H9 (cell line): ENCODE results near the gene C6orf52. TPM values are rescaled to one million over a fixed set of nuclear protein-coding genes. Genes with fewer than 3 reads are reported as not detected.

ENCODE experiments used
- DNase-seq: peaks from one replicate; pipeline ENCODE4 v3.0.0-alpha.2; 2017
- H2AFZ ChIP-seq: one replicate; pipeline ENCODE4 v1.6.1; 2013; ENCODE audit warnings: mild to moderate bottlenecking, low read length, control low read depth, moderate library complexity
- H2AK5ac ChIP-seq: 2 replicates; pipeline ENCODE4 v1.6.1; 2013; ENCODE audit warnings: low read length, control low read depth, mixed read lengths; ENCODE audit not compliant: insufficient read length
- H2BK120ac ChIP-seq: one replicate; pipeline ENCODE4 v1.6.1; 2013; ENCODE audit warnings: low read depth, mild to moderate bottlenecking, low read length, control low read depth, inconsistent platforms; ENCODE audit not compliant: poor library complexity, severe bottlenecking
- H2BK12ac ChIP-seq: 2 replicates; pipeline ENCODE4 v1.6.1; 2013; ENCODE audit warnings: low read length, control low read depth, mixed read lengths, low read depth; ENCODE audit not compliant: insufficient read length
- H2BK15ac ChIP-seq: 2 replicates; pipeline ENCODE4 v1.6.1; 2013; ENCODE audit warnings: low read depth, low read length, control low read depth
- H2BK20ac ChIP-seq: one replicate; pipeline ENCODE4 v1.6.1; 2013; ENCODE audit warnings: low read depth, mild to moderate bottlenecking, low read length, control low read depth, inconsistent platforms; ENCODE audit not compliant: poor library complexity, severe bottlenecking
- H2BK5ac ChIP-seq: 2 replicates; pipeline ENCODE4 v1.6.1; 2013; ENCODE audit warnings: low read length, control low read depth, mixed read lengths; ENCODE audit not compliant: insufficient read length
- H3K14ac ChIP-seq: 2 replicates; pipeline ENCODE4 v1.6.1; 2013; ENCODE audit warnings: low read length, control low read depth; ENCODE audit not compliant: insufficient read depth
- H3K18ac ChIP-seq: 2 replicates; pipeline ENCODE4 v1.6.1; 2013; ENCODE audit warnings: low read depth, mild to moderate bottlenecking, mixed read lengths, low read length, control low read depth; ENCODE audit not compliant: insufficient read length
- H3K23ac ChIP-seq: 2 replicates; pipeline ENCODE4 v1.6.1; 2013; ENCODE audit warnings: low read length, control low read depth, mixed read lengths, low read depth; ENCODE audit not compliant: insufficient read length
- H3K23me2 ChIP-seq: 2 replicates; pipeline ENCODE4 v1.6.1; 2013; ENCODE audit warnings: low read depth, mild to moderate bottlenecking, mixed read lengths, low read length, control low read depth; ENCODE audit not compliant: insufficient read length, poor library complexity, severe bottlenecking
- H3K27ac ChIP-seq: 2 replicates; pipeline ENCODE4 v1.5.1; 2013; ENCODE audit warnings: low read length, control low read depth, mixed read lengths, low read depth; ENCODE audit not compliant: insufficient read length
- H3K27me3 ChIP-seq: 2 replicates; pipeline ENCODE4 v1.6.1; 2013; ENCODE audit warnings: low read length, control low read depth, inconsistent platforms; ENCODE audit not compliant: insufficient read depth
- H3K4ac ChIP-seq: 2 replicates; pipeline ENCODE4 v1.6.1; 2013; ENCODE audit warnings: low read depth, mild to moderate bottlenecking, control low read depth, inconsistent platforms, low read length, moderate library complexity
- H3K4me1 ChIP-seq: 2 replicates; pipeline ENCODE4 v1.6.1; 2013; ENCODE audit warnings: low read length, control low read depth, inconsistent platforms; ENCODE audit not compliant: insufficient read depth
- H3K4me2 ChIP-seq: 2 replicates; pipeline ENCODE4 v1.6.1; 2013; ENCODE audit warnings: low read length, control low read depth, mixed read lengths; ENCODE audit not compliant: insufficient read length, insufficient read depth
- H3K56ac ChIP-seq: 2 replicates; pipeline ENCODE4 v1.6.1; 2013; ENCODE audit warnings: low read depth, mild to moderate bottlenecking, mixed read lengths, low read length, control low read depth; ENCODE audit not compliant: insufficient read length
- H3K79me1 ChIP-seq: 2 replicates; pipeline ENCODE4 v1.6.1; 2013; ENCODE audit warnings: low read depth, mild to moderate bottlenecking, moderate library complexity, low read length, control low read depth, inconsistent platforms; ENCODE audit not compliant: insufficient read depth, poor library complexity, severe bottlenecking
- H3K79me2 ChIP-seq: 2 replicates; pipeline ENCODE4 v1.6.1; 2013; ENCODE audit warnings: low read length, control low read depth, inconsistent platforms; ENCODE audit not compliant: insufficient read depth
- H3K9ac ChIP-seq: 2 replicates; pipeline ENCODE4 v1.6.1; 2013; ENCODE audit warnings: low read length, control low read depth, mixed read lengths; ENCODE audit not compliant: insufficient read length; ENCODE audit errors: extremely low read depth
- H3K9me3 ChIP-seq: one replicate; pipeline ENCODE4 v1.6.1; 2013; ENCODE audit warnings: low read depth, low read length, inconsistent platforms; ENCODE audit not compliant: control insufficient read depth
- H3T11ph ChIP-seq: one replicate; pipeline ENCODE4 v1.6.1; 2013; ENCODE audit warnings: mild to moderate bottlenecking, low read length, control low read depth, inconsistent platforms
- H4K20me1 ChIP-seq: one replicate; pipeline ENCODE4 v1.6.1; 2013; ENCODE audit not compliant: control insufficient read depth, insufficient read length, insufficient read depth
- H4K5ac ChIP-seq: 2 replicates; pipeline ENCODE4 v1.6.1; 2013; ENCODE audit warnings: low read depth, mild to moderate bottlenecking, mixed read lengths, low read length, control low read depth; ENCODE audit not compliant: insufficient read length
- H4K8ac ChIP-seq: replicated peaks from 2 replicates; pipeline ENCODE4 v1.6.1; 2013; ENCODE audit warnings: low read length, control low read depth, mixed read lengths, low read depth; ENCODE audit not compliant: insufficient read length
- H4K91ac ChIP-seq: 2 replicates; pipeline ENCODE4 v1.6.1; 2013; ENCODE audit warnings: low read depth, mild to moderate bottlenecking, moderate library complexity, mixed read lengths, low read length, control low read depth; ENCODE audit not compliant: insufficient read length
- H3K27ac Mint-ChIP-seq, 3 experiments: 2 replicates in 2 of 3; 3 replicates in 1 of 3; pipeline ENCODE4 v1.8.0; 2020 to 2021; ENCODE audit warnings: mixed read lengths in 3 of 3, mild to moderate bottlenecking in 1 of 3, moderate library complexity in 1 of 3
- H3K27me3 Mint-ChIP-seq: 2 replicates; pipeline ENCODE4 v1.8.0; 2021; ENCODE audit warnings: low read depth, mild to moderate bottlenecking, moderate library complexity, mixed read lengths
- H3K36me3 Mint-ChIP-seq, 3 experiments: 2 replicates in 2 of 3; 3 replicates in 1 of 3; pipeline ENCODE4 v1.8.0; 2020 to 2021; ENCODE audit warnings: low read depth in 3 of 3, mixed read lengths in 3 of 3; ENCODE audit not compliant: insufficient read depth in 1 of 3
- H3K4me1 Mint-ChIP-seq, 2 experiments: 2 replicates each; pipeline ENCODE4 v1.8.0; 2020; ENCODE audit warnings: mixed read lengths in 2 of 2
- H3K4me3 Mint-ChIP-seq, 2 experiments: 2 replicates in 1 of 2; 3 replicates in 1 of 2; pipeline ENCODE4 v1.8.0; 2020 to 2021; ENCODE audit warnings: mild to moderate bottlenecking in 2 of 2, mixed read lengths in 2 of 2, moderate library complexity in 1 of 2
- H3K9me3 Mint-ChIP-seq, 2 experiments: 2 replicates in 1 of 2; 3 replicates in 1 of 2; pipeline ENCODE4 v1.8.0; 2020; ENCODE audit warnings: mild to moderate bottlenecking in 2 of 2, mixed read lengths in 2 of 2, moderate library complexity in 1 of 2
- CTCF ChIP-seq: fragments of 200-600 bp; sonication (generic); conservative IDR thresholded peaks from 3 replicates; pipeline ENCODE4 v1.8.0; 2021; ENCODE audit warnings: antibody characterized with exemption, mild to moderate bottlenecking
- WGBS: extraction: QIAGEN DNeasy Blood & Tissue Kit; methylation state at CpG from one replicate; pipeline ENCODE4 v1.1.7; 2013; ENCODE audit warnings: missing lambda C conversion rate, low lambda C conversion rate, mixed read lengths; ENCODE audit not compliant: insufficient read length; ENCODE audit errors: extremely low coverage; 5-methylcytosine and 5-hydroxymethylcytosine counted together
- total RNA-seq: library from RNA; stranded (reverse); gene quantifications from 2 replicates; pipeline ENCODE4 v1.2.1, GENCODE V29; 2021

Gene C6orf52
- total RNA-seq, 1 experiment from 2014 or later: 1.8 TPM

GRCh38 chr6:10736731-10737130, 42.3 kb upstream of the C6orf52 start:
- Mint-ChIP-seq H3K36me3 (peaks cover 13 to 21% (median 16%) of the 10 kb centered on the region in 3 experiments; a peak in 6 of 7 replicates), H3K4me1 (no peaks in the 10 kb centered on the region), H3K9me3 (no peaks in the 10 kb centered on the region; a peak in 1 of 5 replicates), H3K27ac (no peak overlapping the region), H3K27me3 (no peaks in the 10 kb centered on the region), H3K4me3 (no peak overlapping the region)
- Histone ChIP-seq H2AK5ac (no peak overlapping the region), H2BK15ac (no peak overlapping the region), H3K9ac (no peak overlapping the region), H4K8ac (no peak overlapping the region), H3K4ac (no peak overlapping the region), H3K4me2 (no peak overlapping the region), H3K9me3 (no peaks in the 10 kb centered on the region), H2AFZ (no peak overlapping the region), H3K79me1 (no peaks in the 10 kb centered on the region), H2BK12ac (no peak overlapping the region), H2BK120ac (no peak overlapping the region), H3K23me2 (no peaks in the 10 kb centered on the region), H3K23ac (no peak overlapping the region), H2BK5ac (no peak overlapping the region), H3K56ac (no peak overlapping the region), H4K91ac (no peak overlapping the region), H3K79me2 (no peaks in the 10 kb centered on the region), H4K5ac (no peak overlapping the region), H4K20me1 (no peaks in the 10 kb centered on the region), H3K14ac (no peak overlapping the region), H3K4me1 (no peaks in the 10 kb centered on the region), H3K18ac (no peak overlapping the region), H3K27me3 (no peaks in the 10 kb centered on the region), H2BK20ac (no peak overlapping the region), H3T11ph (no peak overlapping the region), H3K27ac (no peak overlapping the region)
- WGBS: no CpG with 5 or more reads among the region's 2 CpGs
- TF ChIP-seq CTCF: no peak
- no peak for DNase-seq
